Measurements from ENCODE around the gene SCUBE1.

SCUBE1 gene

DNA sequence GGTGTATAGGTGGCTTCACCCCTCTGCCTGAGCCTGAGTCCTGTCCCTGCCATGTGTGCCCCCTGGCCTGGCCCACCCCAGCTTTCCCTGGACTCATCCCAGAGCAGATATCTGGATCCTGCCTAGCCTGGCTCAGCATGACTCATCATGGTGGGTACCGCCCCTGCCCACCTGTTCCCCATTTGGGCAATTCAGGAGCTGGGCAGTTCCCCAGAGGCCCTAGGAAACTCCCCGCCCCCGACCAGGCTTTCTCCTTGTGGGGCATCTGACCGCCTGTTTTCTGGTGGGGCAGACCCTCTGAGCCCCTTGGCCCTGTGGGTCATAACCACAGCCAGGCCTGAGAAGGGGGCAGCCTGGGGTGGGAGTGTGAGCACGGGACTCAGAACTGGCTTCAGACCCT, 187.4 kb downstream of the SCUBE1 start:
- Histone ChIP-seq H3K27me3 (no peaks in the 10 kb centered on the region), H3K36me3 (peaks cover 36% of the 10 kb centered on the region), H3K4me1 (ENCODE audit: control insufficient read depth in 1 of 2, insufficient read depth in 1 of 2, low read depth in 1 of 2, low read length in 1 of 2) (peaks cover 76 to 77% of the 10 kb centered on the region in 2 experiments), H3K9me3 (no peaks in the 10 kb centered on the region), H3K27ac (peak overlapping the region; percentile 89), H3K4me3 (ENCODE audit: low read depth in 1 of 2, low read length in 1 of 2) (peak overlapping the region; percentile 44 to 46)
- TF ChIP-seq, protein P1, sequence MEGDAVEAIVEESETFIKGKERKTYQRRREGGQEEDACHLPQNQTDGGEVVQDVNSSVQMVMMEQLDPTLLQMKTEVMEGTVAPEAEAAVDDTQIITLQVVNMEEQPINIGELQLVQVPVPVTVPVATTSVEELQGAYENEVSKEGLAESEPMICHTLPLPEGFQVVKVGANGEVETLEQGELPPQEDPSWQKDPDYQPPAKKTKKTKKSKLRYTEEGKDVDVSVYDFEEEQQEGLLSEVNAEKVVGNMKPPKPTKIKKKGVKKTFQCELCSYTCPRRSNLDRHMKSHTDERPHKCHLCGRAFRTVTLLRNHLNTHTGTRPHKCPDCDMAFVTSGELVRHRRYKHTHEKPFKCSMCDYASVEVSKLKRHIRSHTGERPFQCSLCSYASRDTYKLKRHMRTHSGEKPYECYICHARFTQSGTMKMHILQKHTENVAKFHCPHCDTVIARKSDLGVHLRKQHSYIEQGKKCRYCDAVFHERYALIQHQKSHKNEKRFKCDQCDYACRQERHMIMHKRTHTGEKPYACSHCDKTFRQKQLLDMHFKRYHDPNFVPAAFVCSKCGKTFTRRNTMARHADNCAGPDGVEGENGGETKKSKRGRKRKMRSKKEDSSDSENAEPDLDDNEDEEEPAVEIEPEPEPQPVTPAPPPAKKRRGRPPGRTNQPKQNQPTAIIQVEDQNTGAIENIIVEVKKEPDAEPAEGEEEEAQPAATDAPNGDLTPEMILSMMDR (IDR thresholded peaks at IDR 0.05), result no peak

DNA sequence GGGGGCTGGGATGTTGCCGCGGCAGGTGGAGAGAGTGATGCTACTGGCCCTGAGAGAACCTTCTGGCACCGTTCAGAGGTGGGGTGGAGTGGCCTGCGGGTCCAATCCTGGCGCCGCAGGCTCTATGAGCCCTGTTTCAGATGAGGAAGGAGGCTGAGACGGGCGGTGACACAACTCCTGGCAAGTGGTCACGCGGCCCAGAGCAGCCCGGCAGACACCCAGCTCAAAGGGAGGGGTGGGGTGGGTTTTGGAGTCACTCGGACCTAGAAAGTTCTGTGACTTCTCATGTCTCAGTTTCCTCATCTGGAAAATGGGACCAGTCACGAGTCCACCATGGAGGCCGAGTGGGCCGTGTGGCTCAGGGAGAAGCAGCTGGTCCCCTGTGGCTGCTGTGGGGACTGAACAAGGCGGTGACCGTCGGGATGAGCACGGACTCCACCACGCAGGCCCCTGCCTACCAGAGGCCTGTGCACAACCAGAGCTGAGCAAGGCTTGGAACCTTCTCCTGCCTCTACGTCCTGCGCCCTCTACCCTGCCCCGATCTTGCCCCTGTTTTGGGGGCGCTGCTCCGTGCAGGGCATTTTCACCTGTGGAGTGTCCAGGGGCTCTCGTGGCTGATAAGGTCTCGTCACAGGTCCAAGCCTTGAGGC, 188.2 kb downstream of the SCUBE1 start:
- H3K27me3 ChIP-seq, result no peaks in the 10 kb centered on the region
- no peaks in the 10 kb centered on the region for H3K9me3 ChIP-seq
- peaks cover 28% of the 10 kb centered on the region for H3K36me3 ChIP-seq
- TF ChIP-seq, protein P1 (IDR thresholded peaks at IDR 0.05), result peak; percentile 23
- H3K4me1 ChIP-seq (ENCODE audit: control insufficient read depth in 1 of 2, insufficient read depth in 1 of 2, low read depth in 1 of 2, low read length in 1 of 2), result peaks cover 82 to 85% of the 10 kb centered on the region in 2 experiments
- peak overlapping the region; percentile 89 for H3K27ac ChIP-seq
- H3K4me3 ChIP-seq (ENCODE audit: low read depth in 1 of 2, low read length in 1 of 2), result peak overlapping the region; percentile 44 to 46

DNA sequence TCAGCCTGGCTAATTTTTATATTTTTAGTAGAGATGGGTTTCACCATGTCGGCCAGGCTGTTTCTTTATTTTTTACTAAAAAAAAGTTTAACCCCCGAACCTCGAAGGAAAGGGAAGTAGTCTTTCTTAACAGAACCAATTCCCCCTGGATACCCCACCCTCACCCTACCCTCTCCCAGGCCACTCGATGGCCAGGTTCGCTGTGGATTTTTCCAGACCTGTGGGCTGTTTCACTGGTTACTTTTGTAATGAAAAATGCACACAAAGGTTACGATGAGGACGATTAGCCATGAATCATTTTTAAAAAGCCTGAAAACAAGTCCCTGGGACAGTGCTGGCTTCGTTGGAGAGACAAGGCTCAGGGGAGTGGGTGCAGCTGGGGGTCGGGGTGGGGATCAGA, 189.3 kb downstream of the SCUBE1 start:
- Histone ChIP-seq H3K4me3 (ENCODE audit: low read depth in 1 of 2, low read length in 1 of 2) (peak overlapping the region; percentile 44 to 46), H3K9me3 (no peaks in the 10 kb centered on the region), H3K27ac (peak overlapping the region; percentile 89), H3K27me3 (no peaks in the 10 kb centered on the region), H3K4me1 (ENCODE audit: control insufficient read depth in 1 of 2, insufficient read depth in 1 of 2, low read depth in 1 of 2, low read length in 1 of 2) (peaks cover 82 to 90% of the 10 kb centered on the region in 2 experiments), H3K36me3 (peaks cover 17% of the 10 kb centered on the region)
- TF ChIP-seq, protein P1 (IDR thresholded peaks at IDR 0.05), result no peak

- Histone ChIP-seq H3K27me3 (no peaks in the 10 kb centered on the region), H3K36me3 (peaks cover 14% of the 10 kb centered on the region), H3K4me1 (ENCODE audit: control insufficient read depth in 1 of 2, insufficient read depth in 1 of 2, low read depth in 1 of 2, low read length in 1 of 2) (peaks cover 82 to 90% of the 10 kb centered on the region in 2 experiments)
Measured at GRCh38 chr22:43152357-43153071, 190.7 kb downstream of the SCUBE1 start.

DNA sequence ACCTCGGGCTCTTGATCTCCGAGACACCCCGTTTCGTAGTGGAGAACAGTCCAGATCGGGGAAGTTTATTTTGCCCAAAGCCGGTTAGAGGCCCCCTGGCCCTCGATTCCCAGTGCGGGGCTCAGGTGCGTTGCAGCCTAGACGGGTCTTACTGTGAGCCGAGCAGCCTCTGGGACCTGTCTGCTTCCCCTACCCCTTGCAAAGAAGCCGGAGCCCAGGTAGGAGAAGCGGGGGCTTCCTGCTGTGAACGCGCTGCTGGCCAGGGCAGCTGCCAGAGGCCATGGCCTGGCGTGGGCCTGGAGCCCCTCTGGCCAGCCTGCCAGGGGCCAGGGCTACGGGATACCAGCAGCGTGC, 191.2 kb downstream of the SCUBE1 start:
- Histone ChIP-seq H3K4me1 (ENCODE audit: control insufficient read depth in 1 of 2, insufficient read depth in 1 of 2, low read depth in 1 of 2, low read length in 1 of 2) (peaks cover 80 to 91% of the 10 kb centered on the region in 2 experiments), H3K36me3 (peaks cover 14% of the 10 kb centered on the region), H3K9me3 (no peaks in the 10 kb centered on the region), H3K27me3 (no peaks in the 10 kb centered on the region), H3K27ac (peak overlapping the region; percentile 93), H3K4me3 (ENCODE audit: low read depth in 1 of 2, low read length in 1 of 2) (peak overlapping the region; percentile 95 to 98)
- TF ChIP-seq, protein P1 (IDR thresholded peaks at IDR 0.05), result no peak

More at GRCh38 chr22:43152357-43153071, 190.7 kb downstream of the SCUBE1 start:
- TF ChIP-seq, protein P1 (IDR thresholded peaks at IDR 0.05), result no peak
- peak overlapping the region; percentile 95 to 98 for H3K4me3 ChIP-seq (ENCODE audit: low read depth in 1 of 2, low read length in 1 of 2)
- peak overlapping the region; percentile 93 for H3K27ac ChIP-seq
- H3K9me3 ChIP-seq, result no peaks in the 10 kb centered on the region
